ENCODE measurements around the gene C20orf204. TPM values are rescaled to one million over a fixed set of nuclear protein-coding genes. Genes with fewer than 3 reads are reported as not detected.

The C20orf204 gene
- total and polyA plus RNA-seq, 10 of the 15 experiments (the other 5 are each of a cell fraction or from before 2014, with no cell fraction given), result 0.24 to 56.0 (median 12.4) TPM

- H3K4me1 ChIP-seq (ENCODE audit: control insufficient read depth, insufficient read depth, low read length), result peaks cover 52% of the 10 kb centered on the region
- 42% methylated on average over 3 of the region's 3 CpGs for WGBS (ENCODE audit: insufficient coverage, insufficient replicate concordance, low lambda C conversion rate, missing lambda C conversion rate)
- POLR2A ChIA-PET, result interaction anchor here (1.1 to 7.2 kb wide), 8 partner anchors 17 to 499 kb away, joined by 3 to 63 read pairs (median 4); partner anchors contain the start of genes PRPF6, PTK6 and SAMD10
- 0 out of 2 replicates have a peak, but pooled peaks have one; percentile 22 for TF ChIP-seq ZBED1 (IDR thresholded peaks at IDR 0.05; ENCODE audit: borderline replicate concordance)
- no peak for TF ChIP-seq IKZF2 (IDR thresholded peaks at IDR 0.05)
- TF ChIP-seq ZSCAN29 (IDR thresholded peaks at IDR 0.05), result no peak
- no peak for TF ChIP-seq ZNF217 (IDR thresholded peaks at IDR 0.05)
- TF ChIP-seq FOXK2 (IDR thresholded peaks at IDR 0.05), result no peak
- TF ChIP-seq MEF2B (IDR thresholded peaks at IDR 0.05; ENCODE audit: partially characterized antibody, poor library complexity, severe bottlenecking), result no peak
- no peak for TF ChIP-seq ESRRA (IDR thresholded peaks at IDR 0.05; ENCODE audit: low read length)
- no peak for TF ChIP-seq PKNOX1 (IDR thresholded peaks at IDR 0.05)
- TF ChIP-seq PAX5 (IDR thresholded peaks at IDR 0.05; ENCODE audit: borderline replicate concordance, low read depth, low read length), result no peak
- TF ChIP-seq JUND (IDR thresholded peaks at IDR 0.05; ENCODE audit: low read depth, low read length), result no peak
- no peak for TF ChIP-seq TCF12 (IDR thresholded peaks at IDR 0.05; ENCODE audit: low read depth, low read length)
- no peak for TF ChIP-seq IRF5 (IDR thresholded peaks at IDR 0.05; ENCODE audit: borderline replicate concordance)
- TF ChIP-seq MLLT1 (IDR thresholded peaks at IDR 0.05), result peak; percentile 59
- TF ChIP-seq POLR2A (IDR thresholded peaks at IDR 0.05; ENCODE audit: low read depth, low read length), result no peak
- no peak for TF ChIP-seq KDM1A (IDR thresholded peaks at IDR 0.05; ENCODE audit: borderline replicate concordance)
- TF ChIP-seq POLR2AphosphoS5 (IDR thresholded peaks at IDR 0.05; ENCODE audit: low read length), result 0 out of 2 replicates have a peak, but pooled peaks have one; percentile 0
- TF ChIP-seq NR2F1 (conservative IDR thresholded peaks at IDR 0.05), result no peak
- no peak for TF ChIP-seq CBFB (IDR thresholded peaks at IDR 0.05; ENCODE audit: low read depth)
- no peak for TF ChIP-seq SKIL (IDR thresholded peaks at IDR 0.05; ENCODE audit: low read depth, poor library complexity, severe bottlenecking)
Measured at GRCh38 chr20:64037199-64037497, 1.2 kb downstream of the C20orf204 start.

More at GRCh38 chr20:64037199-64037497, 1.2 kb downstream of the C20orf204 start:
- DNase-seq (ENCODE audit: low read depth, low spot score), result no peak
- Histone ChIP-seq H2AFZ (ENCODE audit: control insufficient read depth, low read depth, low read length) (no peak overlapping the region), H3K9me3 (replicated peaks; ENCODE audit: control insufficient read depth, insufficient read depth, low read length) (no peaks in the 10 kb centered on the region), H3K9ac (ENCODE audit: control insufficient read depth, insufficient read depth, low read length) (peak overlapping the region; percentile 64), H4K20me1 (ENCODE audit: control insufficient read depth, insufficient read depth) (no peaks in the 10 kb centered on the region), H3K27ac (ENCODE audit: control insufficient read depth, insufficient read depth) (peak overlapping the region; percentile 77), H3K4me2 (ENCODE audit: control insufficient read depth, insufficient read depth) (peak overlapping the region; percentile 70), H3K36me3 (ENCODE audit: control insufficient read depth in 2 of 2, insufficient read depth in 2 of 2, low read length in 1 of 2) (peaks cover 6 to 9% of the 10 kb centered on the region in 2 experiments; a peak in 3 of 4 replicates), H3K27me3 (replicated peaks in 1 of 2; ENCODE audit: control insufficient read depth in 2 of 2, insufficient read depth in 2 of 2, low read length in 1 of 2) (no peaks in the 10 kb centered on the region), H3K79me2 (ENCODE audit: control insufficient read depth, insufficient read depth, low read length) (peaks cover 4% of the 10 kb centered on the region), H3K4me3 (peak overlapping the region; percentile 58; the same call in 1 of the 2 replicates)
- ATAC-seq, result no peak
- intact Hi-C loops (cut with micrococcal nuclease; ENCODE audit: unreplicated experiment) (loop anchor here (2.0 kb wide), 1 partner anchor 24 kb away; no protein-coding TSS in a partner anchor), in situ Hi-C loops (cut with MboI) (no loop called here)
- SMC1A ChIA-PET (ENCODE audit: uncharacterized antibody, unreplicated experiment), result interaction anchor here (1.1 to 6.1 kb wide), 4 partner anchors 10 to 56 kb away, joined by 3 to 52 read pairs (median 6); partner anchors contain the start of genes PRPF6 and SAMD10
- RAD21 ChIA-PET (ENCODE audit: unreplicated experiment), result interaction anchor here (1.1 to 7.1 kb wide), 4 partner anchors 20 to 56 kb away, joined by 3 to 92 read pairs (median 4); partner anchors contain the start of genes OPRL1, PRPF6, RGS19 and SAMD10
- CTCF ChIA-PET, result interaction anchor here (1.1 to 9.1 kb wide), 4 partner anchors 20 to 57 kb away, joined by 3 to 108 read pairs (median 35); partner anchors contain the start of genes PRPF6 and SAMD10
- BruUV-seq (replicated peaks), result TSS peak; percentile 87
- no peak for FAIRE-seq

Data from GM12878 (cell line).